GM12801 (cell line): Measurements from ENCODE around the gene ACTR3.

ENCODE experiments used
- TF ChIP-seq, protein P1 (sequence below): IDR thresholded peaks from one replicate; pipeline ENCODE4 v1.5.1; 2011; ENCODE audit warnings: control low read depth; ENCODE audit not compliant: insufficient read length; ENCODE audit errors: extremely low read depth

The ACTR3 gene

DNA sequence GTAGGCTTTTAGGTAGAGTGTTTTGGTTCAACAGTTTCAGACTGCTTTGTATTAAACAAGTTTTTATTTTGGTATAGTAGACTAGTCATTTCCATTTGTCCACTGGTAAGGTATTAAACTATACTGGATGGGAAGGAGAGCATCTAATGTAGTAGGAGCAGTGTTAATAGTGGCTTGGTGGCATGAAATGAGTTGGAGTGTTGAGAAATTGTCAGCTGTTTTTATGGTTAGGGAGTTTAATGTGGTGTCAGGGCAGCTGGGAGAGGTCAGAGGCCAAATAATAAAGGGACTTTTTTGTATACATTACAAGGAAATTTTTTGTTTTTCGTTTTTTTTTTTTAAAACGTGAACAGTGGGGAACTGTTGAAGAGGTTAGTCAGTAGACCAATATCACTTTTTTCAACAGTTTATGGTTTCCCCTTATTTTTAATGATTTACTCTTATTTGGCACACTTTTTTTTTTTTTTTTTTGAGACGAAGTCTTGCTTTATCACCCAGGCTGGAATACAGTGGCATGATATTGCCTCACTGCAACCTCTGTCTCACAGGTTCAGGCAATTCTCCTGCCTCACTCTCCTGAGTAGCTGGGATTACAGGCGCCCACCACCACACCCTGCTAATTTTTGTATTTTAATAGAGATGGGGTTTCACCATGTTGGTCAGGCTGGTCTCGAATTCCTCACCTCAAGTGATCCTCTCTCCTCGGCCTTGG, 21.2 kb downstream of the ACTR3 start:
- TF ChIP-seq, protein P1, sequence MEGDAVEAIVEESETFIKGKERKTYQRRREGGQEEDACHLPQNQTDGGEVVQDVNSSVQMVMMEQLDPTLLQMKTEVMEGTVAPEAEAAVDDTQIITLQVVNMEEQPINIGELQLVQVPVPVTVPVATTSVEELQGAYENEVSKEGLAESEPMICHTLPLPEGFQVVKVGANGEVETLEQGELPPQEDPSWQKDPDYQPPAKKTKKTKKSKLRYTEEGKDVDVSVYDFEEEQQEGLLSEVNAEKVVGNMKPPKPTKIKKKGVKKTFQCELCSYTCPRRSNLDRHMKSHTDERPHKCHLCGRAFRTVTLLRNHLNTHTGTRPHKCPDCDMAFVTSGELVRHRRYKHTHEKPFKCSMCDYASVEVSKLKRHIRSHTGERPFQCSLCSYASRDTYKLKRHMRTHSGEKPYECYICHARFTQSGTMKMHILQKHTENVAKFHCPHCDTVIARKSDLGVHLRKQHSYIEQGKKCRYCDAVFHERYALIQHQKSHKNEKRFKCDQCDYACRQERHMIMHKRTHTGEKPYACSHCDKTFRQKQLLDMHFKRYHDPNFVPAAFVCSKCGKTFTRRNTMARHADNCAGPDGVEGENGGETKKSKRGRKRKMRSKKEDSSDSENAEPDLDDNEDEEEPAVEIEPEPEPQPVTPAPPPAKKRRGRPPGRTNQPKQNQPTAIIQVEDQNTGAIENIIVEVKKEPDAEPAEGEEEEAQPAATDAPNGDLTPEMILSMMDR = no peak

DNA sequence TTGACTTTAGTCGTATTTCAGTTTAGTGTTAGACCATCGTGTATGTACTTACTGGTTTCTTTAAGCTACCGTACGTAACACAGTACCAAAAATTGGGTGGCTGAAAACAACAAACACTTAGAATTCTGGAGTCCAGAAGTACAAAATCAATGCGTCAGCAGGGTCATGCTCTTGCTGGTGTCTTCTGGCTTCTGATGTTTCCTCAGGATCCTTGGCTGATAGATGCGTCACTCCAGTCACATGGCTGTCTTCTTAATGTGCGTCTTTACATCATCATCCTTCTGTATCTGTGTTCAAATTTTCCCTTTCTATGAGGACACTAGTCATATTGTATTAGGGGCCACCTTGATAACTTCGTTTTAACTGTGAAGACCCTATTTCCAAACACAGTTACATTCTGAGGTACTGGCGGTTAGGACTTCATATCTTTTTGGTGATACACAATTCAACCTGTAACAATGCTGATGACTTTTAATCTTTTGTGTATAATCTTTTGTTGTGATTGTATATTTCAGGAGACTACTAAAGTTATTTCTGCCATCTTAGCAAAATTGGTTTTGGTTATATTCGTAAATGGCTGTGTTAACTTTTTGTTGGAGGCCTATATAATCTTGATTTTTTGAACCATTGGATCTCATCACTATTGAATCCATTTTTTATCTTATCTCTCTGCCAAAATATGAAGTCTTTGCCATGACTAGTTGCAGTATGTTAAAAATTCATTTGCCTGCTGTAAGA, 25.4 kb downstream of the ACTR3 start:
- TF ChIP-seq, protein P1 = no peak

DNA sequence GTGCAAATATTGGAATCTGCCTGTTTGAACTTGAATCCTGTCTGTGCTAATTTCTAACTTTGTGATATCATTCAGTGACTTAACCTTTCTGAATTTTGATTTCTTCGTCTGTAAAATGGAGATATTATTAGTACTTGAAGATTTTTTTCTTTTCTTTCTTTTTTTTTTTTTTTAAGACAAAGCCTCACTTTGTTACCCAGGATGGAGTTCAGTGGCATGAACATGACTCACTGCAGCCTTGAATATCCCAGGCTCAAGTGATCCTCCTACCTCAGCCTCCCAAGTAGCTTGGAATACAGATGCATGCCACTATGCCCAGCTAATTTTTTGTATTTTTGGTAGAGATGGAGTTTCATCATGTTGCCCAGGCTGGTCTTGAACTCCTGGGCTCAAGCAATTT, 28.3 kb downstream of the ACTR3 start:
- TF ChIP-seq, protein P1 = no peak

- TF ChIP-seq, protein P1 = no peak
Observed at GRCh38 chr2:113920996-113921395, 31.1 kb downstream of the ACTR3 start.

DNA sequence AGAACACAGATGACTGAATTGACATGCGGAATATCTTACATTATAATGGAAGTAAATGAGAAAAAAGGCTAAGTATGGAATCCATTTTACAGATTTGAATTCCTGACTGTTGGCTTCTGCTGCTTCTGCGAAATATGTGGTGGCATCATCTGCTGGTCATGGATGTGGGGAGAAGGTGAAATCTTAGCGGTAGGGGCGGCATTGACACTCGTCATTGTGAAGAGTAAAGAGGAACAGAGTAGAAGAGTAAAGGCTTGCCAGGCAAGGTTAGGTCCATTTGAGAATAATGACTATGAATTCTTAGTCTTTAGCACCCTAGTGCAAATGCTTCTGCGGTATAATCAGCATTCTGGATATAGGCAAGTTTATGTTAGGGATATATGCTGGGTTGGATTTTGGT, 32.4 kb downstream of the ACTR3 start:
- TF ChIP-seq, protein P1 = no peak

GRCh38 chr2:113922784-113923183, 32.9 kb downstream of the ACTR3 start:
- TF ChIP-seq, protein P1 = no peak

DNA sequence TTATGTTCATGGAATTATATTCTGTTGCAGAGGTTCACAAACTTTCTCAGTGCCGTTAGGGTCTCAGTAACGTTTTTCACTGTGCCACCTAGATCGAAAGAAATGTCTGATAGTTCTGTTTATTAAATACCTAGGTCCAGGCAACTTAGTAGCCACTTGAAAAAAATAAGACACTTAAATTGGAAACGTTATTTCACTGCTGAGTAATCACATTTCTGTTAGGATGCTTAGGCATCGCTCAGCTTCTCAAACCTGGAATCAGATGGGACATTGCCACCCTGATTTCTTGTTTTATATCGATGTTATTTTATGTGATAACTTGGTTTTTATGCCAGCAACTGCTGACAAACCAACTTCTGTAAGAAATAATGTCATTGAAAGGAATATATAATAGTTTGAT, 36.0 kb downstream of the ACTR3 start:
- TF ChIP-seq, protein P1 = no peak
